Ishikawa (cell line): ENCODE data around the gene ACAD8.

Source experiments
- CEBPB ChIP-seq: IDR thresholded peaks from 2 replicates; pipeline ENCODE4 v1.6.1; 2012
- CREB1 ChIP-seq: IDR thresholded peaks from 2 replicates; pipeline ENCODE4 v1.6.1; 2012; ENCODE audit warnings: low read depth
- EGR1 ChIP-seq: IDR thresholded peaks from 2 replicates; pipeline ENCODE4 v1.6.1; 2012
- EP300 ChIP-seq: IDR thresholded peaks from 2 replicates; pipeline ENCODE4 v1.6.1; 2012; ENCODE audit warnings: borderline replicate concordance
- FOXM1 ChIP-seq: IDR thresholded peaks from 2 replicates; pipeline ENCODE4 v1.6.1; 2012; ENCODE audit warnings: low read depth, borderline replicate concordance
- NFIC ChIP-seq: IDR thresholded peaks from 2 replicates; pipeline ENCODE4 v1.6.1; 2012
- RAD21 ChIP-seq: IDR thresholded peaks from 2 replicates; pipeline ENCODE4 v1.6.1; 2012; ENCODE audit warnings: low read depth
- TAF1 ChIP-seq: IDR thresholded peaks from 2 replicates; pipeline ENCODE4 v1.6.1; 2012; ENCODE audit warnings: low read depth, mild to moderate bottlenecking
- TCF12 ChIP-seq: IDR thresholded peaks from 2 replicates; pipeline ENCODE4 v1.6.1; 2012; ENCODE audit warnings: low read depth
- TEAD4 ChIP-seq: IDR thresholded peaks from 2 replicates; pipeline ENCODE4 v1.6.1; 2012
- USF1 ChIP-seq: IDR thresholded peaks from 2 replicates; pipeline ENCODE4 v1.6.1; 2012
- YY1 ChIP-seq: IDR thresholded peaks from 2 replicates; pipeline ENCODE4 v1.6.1; 2012; ENCODE audit warnings: low read depth
- ZBTB7A ChIP-seq: IDR thresholded peaks from 2 replicates; pipeline ENCODE4 v1.6.1; 2012; ENCODE audit warnings: low read depth
- TF ChIP-seq, protein P1 (sequence below): IDR thresholded peaks from 2 replicates; pipeline ENCODE4 v1.6.1; 2012
- TF ChIP-seq, protein P2 (sequence below): IDR thresholded peaks from 2 replicates; pipeline ENCODE4 v1.6.1; 2012; ENCODE audit warnings: low read depth, mild to moderate bottlenecking

ACAD8 gene

DNA sequence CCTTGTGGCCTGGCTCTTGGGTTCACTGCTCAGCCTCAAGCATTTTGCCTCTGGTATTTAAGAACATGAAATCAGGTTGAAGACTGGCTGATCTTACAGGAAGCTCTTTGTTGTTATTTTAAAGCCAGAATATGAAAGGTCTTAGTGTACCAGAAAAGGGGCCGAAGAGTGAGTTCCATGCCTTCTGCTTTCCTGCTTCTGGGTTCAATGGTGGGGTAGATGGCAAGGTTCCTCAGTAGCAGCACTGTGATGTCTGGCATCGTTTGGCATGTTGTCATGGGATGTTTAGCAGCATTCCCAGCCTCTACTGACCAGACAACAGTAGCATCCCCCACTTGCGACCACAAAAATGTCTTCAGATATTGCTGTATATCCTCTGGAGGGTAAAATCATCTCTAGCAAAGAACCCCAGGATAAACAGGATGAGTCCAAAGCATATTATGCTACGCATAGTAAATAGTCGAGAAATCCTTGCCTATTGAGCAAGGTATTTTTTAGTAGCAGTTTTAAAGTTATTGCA lies 26.5 kb upstream of the ACAD8 start:
- TF ChIP-seq, protein P1, sequence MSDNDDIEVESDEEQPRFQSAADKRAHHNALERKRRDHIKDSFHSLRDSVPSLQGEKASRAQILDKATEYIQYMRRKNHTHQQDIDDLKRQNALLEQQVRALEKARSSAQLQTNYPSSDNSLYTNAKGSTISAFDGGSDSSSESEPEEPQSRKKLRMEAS = no peak
- TF ChIP-seq, protein P2, sequence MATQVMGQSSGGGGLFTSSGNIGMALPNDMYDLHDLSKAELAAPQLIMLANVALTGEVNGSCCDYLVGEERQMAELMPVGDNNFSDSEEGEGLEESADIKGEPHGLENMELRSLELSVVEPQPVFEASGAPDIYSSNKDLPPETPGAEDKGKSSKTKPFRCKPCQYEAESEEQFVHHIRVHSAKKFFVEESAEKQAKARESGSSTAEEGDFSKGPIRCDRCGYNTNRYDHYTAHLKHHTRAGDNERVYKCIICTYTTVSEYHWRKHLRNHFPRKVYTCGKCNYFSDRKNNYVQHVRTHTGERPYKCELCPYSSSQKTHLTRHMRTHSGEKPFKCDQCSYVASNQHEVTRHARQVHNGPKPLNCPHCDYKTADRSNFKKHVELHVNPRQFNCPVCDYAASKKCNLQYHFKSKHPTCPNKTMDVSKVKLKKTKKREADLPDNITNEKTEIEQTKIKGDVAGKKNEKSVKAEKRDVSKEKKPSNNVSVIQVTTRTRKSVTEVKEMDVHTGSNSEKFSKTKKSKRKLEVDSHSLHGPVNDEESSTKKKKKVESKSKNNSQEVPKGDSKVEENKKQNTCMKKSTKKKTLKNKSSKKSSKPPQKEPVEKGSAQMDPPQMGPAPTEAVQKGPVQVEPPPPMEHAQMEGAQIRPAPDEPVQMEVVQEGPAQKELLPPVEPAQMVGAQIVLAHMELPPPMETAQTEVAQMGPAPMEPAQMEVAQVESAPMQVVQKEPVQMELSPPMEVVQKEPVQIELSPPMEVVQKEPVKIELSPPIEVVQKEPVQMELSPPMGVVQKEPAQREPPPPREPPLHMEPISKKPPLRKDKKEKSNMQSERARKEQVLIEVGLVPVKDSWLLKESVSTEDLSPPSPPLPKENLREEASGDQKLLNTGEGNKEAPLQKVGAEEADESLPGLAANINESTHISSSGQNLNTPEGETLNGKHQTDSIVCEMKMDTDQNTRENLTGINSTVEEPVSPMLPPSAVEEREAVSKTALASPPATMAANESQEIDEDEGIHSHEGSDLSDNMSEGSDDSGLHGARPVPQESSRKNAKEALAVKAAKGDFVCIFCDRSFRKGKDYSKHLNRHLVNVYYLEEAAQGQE = no peak
- no peak for TF ChIP-seq YY1
- TF ChIP-seq NFIC = no peak
- TF ChIP-seq TEAD4 = no peak
- TF ChIP-seq EP300 = no peak
- no peak for TF ChIP-seq RAD21
- TF ChIP-seq FOXM1 = no peak
- no peak for TF ChIP-seq EGR1
- TF ChIP-seq TAF1 = no peak
- no peak for TF ChIP-seq CEBPB
- no peak for TF ChIP-seq ZBTB7A
- TF ChIP-seq TCF12 = no peak
- TF ChIP-seq USF1 = no peak
- no peak for TF ChIP-seq CREB1

DNA sequence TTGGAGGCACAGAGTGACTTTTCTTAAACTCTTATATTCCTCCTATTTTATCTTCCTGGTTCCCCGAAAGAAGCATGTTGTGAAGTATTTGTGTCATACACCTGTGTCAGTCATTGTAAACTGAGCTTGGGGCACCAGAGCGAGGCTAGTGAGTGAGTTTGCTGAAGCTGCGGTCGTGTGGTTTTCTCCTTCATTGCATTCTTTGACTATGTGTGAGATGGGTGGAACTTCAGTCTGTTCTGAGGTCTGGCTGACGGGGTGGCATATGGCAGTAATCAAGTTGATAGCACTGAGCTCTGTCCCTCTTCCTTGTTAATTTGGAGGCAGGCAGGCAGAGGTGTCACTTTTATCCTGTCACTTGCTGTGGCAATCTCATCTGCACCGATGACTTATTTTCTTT lies 24.7 kb upstream of the ACAD8 start:
- no peak for TF ChIP-seq TEAD4
- TF ChIP-seq EGR1 = no peak
- no peak for TF ChIP-seq CEBPB
- no peak for TF ChIP-seq CREB1
- no peak for TF ChIP-seq NFIC
- no peak for TF ChIP-seq TAF1
- no peak for TF ChIP-seq YY1
- TF ChIP-seq RAD21 = no peak
- TF ChIP-seq, protein P2 = no peak
- TF ChIP-seq, protein P1 = no peak
- no peak for TF ChIP-seq FOXM1
- no peak for TF ChIP-seq TCF12
- no peak for TF ChIP-seq USF1
- no peak for TF ChIP-seq EP300
- no peak for TF ChIP-seq ZBTB7A

GRCh38 chr11:134229126-134229790 lies 24.1 kb upstream of the ACAD8 start:
- TF ChIP-seq CREB1 (no peak), CEBPB (no peak), TCF12 (no peak), EP300 (no peak), TEAD4 (no peak), RAD21 (no peak), USF1 (no peak)
- TF ChIP-seq, protein P1 = no peak

GRCh38 chr11:134230339-134230738 lies 23.0 kb upstream of the ACAD8 start:
- TF ChIP-seq, protein P2 = no peak
- TF ChIP-seq FOXM1 (no peak), RAD21 (no peak), CEBPB (no peak), TAF1 (no peak), YY1 (no peak), TEAD4 (no peak), CREB1 (no peak), EP300 (no peak), ZBTB7A (no peak)
- TF ChIP-seq, protein P1 = no peak
